ENCODE results near the gene RIT2.

DNA sequence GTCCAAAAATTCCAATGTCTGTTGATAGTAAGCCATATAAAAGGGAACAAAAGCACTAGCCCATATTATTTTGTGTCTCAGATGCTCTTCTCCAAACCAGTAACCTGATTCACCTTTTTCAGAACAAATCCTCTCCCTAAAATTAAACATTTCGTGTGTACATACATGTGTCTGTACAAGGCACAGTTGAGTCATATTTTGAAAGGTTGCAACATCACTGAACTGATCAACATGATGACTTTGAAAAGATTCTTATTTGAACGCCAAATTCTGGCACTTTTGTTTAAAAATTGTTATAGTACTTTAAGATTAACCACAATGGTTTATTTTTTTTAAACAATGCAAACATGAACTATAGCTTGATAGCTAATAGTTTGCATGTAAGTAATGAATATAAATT is 102.5 kb downstream of the RIT2 start:
- no peak for TF ChIP-seq POLR2A (IDR thresholded peaks at IDR 0.05)
- TF ChIP-seq, protein P1, sequence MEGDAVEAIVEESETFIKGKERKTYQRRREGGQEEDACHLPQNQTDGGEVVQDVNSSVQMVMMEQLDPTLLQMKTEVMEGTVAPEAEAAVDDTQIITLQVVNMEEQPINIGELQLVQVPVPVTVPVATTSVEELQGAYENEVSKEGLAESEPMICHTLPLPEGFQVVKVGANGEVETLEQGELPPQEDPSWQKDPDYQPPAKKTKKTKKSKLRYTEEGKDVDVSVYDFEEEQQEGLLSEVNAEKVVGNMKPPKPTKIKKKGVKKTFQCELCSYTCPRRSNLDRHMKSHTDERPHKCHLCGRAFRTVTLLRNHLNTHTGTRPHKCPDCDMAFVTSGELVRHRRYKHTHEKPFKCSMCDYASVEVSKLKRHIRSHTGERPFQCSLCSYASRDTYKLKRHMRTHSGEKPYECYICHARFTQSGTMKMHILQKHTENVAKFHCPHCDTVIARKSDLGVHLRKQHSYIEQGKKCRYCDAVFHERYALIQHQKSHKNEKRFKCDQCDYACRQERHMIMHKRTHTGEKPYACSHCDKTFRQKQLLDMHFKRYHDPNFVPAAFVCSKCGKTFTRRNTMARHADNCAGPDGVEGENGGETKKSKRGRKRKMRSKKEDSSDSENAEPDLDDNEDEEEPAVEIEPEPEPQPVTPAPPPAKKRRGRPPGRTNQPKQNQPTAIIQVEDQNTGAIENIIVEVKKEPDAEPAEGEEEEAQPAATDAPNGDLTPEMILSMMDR (IDR thresholded peaks at IDR 0.05) = no peak

All from tibial nerve (tissue), 3 donors.